Neural progenitor cell (in vitro differentiated cells): ENCODE measurements around the gene HOOK2.

ENCODE experiments used
- EZH2 ChIP-seq: fragments of 200-600 bp; sonication (generic); IDR thresholded peaks from 2 replicates; pipeline ENCODE4 v1.6.1; 2017; ENCODE audit warnings: antibody characterized with exemption, mild to moderate bottlenecking, moderate library complexity
- EZH2phosphoT487 ChIP-seq: fragments of 200-600 bp; sonication (generic); IDR thresholded peaks from 2 replicates; pipeline ENCODE4 v1.6.1; 2017; ENCODE audit warnings: antibody characterized with exemption
- TF ChIP-seq, protein P1 (sequence below): fragments of 200-600 bp; sonication (generic); IDR thresholded peaks from 2 replicates; pipeline ENCODE4 v1.5.1; 2017; ENCODE audit warnings: antibody characterized with exemption, mild to moderate bottlenecking

DNA sequence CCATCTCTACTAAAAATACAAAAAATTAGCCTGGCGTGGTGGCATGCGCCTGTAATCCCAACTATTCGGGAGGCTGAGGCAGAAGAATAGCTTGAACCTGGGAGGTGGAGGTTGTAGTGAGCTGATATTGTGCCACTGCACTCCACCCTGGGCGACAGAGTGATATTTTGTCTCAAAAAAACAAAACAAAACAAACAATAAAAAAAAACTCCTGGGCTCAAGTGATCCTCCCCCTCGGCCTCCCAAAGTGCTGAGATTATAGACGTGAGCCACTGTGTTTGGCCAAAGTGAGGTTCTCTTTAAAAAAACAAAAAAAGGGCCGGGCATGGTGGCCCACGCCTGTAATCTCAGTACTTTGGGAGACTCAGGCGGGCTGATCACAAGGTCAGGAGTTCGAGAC lies 12.1 kb upstream of the HOOK2 start:
- TF ChIP-seq, protein P1, sequence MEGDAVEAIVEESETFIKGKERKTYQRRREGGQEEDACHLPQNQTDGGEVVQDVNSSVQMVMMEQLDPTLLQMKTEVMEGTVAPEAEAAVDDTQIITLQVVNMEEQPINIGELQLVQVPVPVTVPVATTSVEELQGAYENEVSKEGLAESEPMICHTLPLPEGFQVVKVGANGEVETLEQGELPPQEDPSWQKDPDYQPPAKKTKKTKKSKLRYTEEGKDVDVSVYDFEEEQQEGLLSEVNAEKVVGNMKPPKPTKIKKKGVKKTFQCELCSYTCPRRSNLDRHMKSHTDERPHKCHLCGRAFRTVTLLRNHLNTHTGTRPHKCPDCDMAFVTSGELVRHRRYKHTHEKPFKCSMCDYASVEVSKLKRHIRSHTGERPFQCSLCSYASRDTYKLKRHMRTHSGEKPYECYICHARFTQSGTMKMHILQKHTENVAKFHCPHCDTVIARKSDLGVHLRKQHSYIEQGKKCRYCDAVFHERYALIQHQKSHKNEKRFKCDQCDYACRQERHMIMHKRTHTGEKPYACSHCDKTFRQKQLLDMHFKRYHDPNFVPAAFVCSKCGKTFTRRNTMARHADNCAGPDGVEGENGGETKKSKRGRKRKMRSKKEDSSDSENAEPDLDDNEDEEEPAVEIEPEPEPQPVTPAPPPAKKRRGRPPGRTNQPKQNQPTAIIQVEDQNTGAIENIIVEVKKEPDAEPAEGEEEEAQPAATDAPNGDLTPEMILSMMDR = no peak
- no peak for TF ChIP-seq EZH2
- no peak for TF ChIP-seq EZH2phosphoT487
